HEK293 (cell line): ENCODE results near the gene SF3B4.

Experiments used
- CTCF ChIA-PET: fragments of 350-600 bp; formaldehyde crosslinking; extraction: SDS; loops from one replicate; lab custom pipeline; 2021; ENCODE audit warnings: antibody characterized with exemption; lab: Yijun Ruan, JAX
- POLR2A ChIA-PET: fragments of 300-600 bp; formaldehyde crosslinking; extraction: SDS; loops from one replicate; lab custom pipeline; 2020; ENCODE audit warnings: antibody characterized with exemption, inconsistent platforms; lab: Yijun Ruan, JAX
- H3K27ac ChIP-seq: fragments of 200-500 bp; sonication (Bioruptor generic); 2 replicates; pipeline ENCODE4 v1.5.1; 2014; ENCODE audit warnings: low read depth, low read length, control low read depth, inconsistent platforms; ENCODE audit errors: extremely low read depth
- H3K36me3 ChIP-seq, 2 experiments: fragments of 200-500 bp in 1 of 2; sonication (Bioruptor generic) in 1 of 2; 1 replicate in 1 of 2; 2 replicates in 1 of 2; pipeline ENCODE4 v1.5.1; 2014 to 2017; ENCODE audit warnings: inconsistent platforms in 2 of 2, low read length in 2 of 2; ENCODE audit not compliant: control insufficient read depth in 2 of 2, insufficient read depth in 1 of 2
- H3K4me1 ChIP-seq: fragments of 200-500 bp; sonication (Bioruptor generic); 2 replicates; pipeline ENCODE4 v1.5.1; 2014; ENCODE audit warnings: mild to moderate bottlenecking, low read length, inconsistent platforms; ENCODE audit not compliant: control insufficient read depth, insufficient read depth
- H3K4me3 ChIP-seq: 2 replicates; pipeline ENCODE4 v1.5.1; 2011; ENCODE audit warnings: low read depth, mild to moderate bottlenecking, control low read depth, low read length, moderate library complexity
- H3K9me3 ChIP-seq: fragments of 200-500 bp; sonication (Bioruptor generic); 2 replicates; pipeline ENCODE4 v1.5.1; 2014; ENCODE audit warnings: low read depth, low read length, inconsistent platforms; ENCODE audit not compliant: control insufficient read depth, insufficient read depth
- IKZF3 ChIP-seq: fragments of 450-650 bp; IDR thresholded peaks from 2 replicates; pipeline ENCODE4 v1.5.0; 2018; ENCODE audit warnings: missing biosample characterization, mild to moderate bottlenecking, missing genetic modification characterization, moderate library complexity
- KLF10 ChIP-seq: fragments of 450-650 bp; IDR thresholded peaks from 2 replicates; pipeline ENCODE4 v1.5.1; 2018; ENCODE audit warnings: missing biosample characterization, mild to moderate bottlenecking, missing genetic modification characterization
- PRDM1 ChIP-seq: fragments of 450-650 bp; formaldehyde crosslinking; IDR thresholded peaks from 2 replicates; pipeline ENCODE4; 2016; ENCODE audit warnings: missing biosample characterization, missing genetic modification characterization
- ZBTB48 ChIP-seq: fragments of 450-650 bp; formaldehyde crosslinking; IDR thresholded peaks from 2 replicates; pipeline ENCODE4 v1.5.1; 2016; ENCODE audit warnings: missing biosample characterization, missing genetic modification characterization
- ZNF184 ChIP-seq: fragments of 450-650 bp; IDR thresholded peaks from 2 replicates; pipeline ENCODE4 v1.5.1; 2018; ENCODE audit warnings: missing biosample characterization, mild to moderate bottlenecking, missing genetic modification characterization
- ZNF221 ChIP-seq: fragments of 450-650 bp; formaldehyde crosslinking; IDR thresholded peaks from 2 replicates; pipeline ENCODE4 v1.5.1; 2017; ENCODE audit warnings: missing biosample characterization, missing genetic modification characterization, borderline replicate concordance
- ZNF366 ChIP-seq: fragments of 450-650 bp; formaldehyde crosslinking; conservative IDR thresholded peaks from 2 replicates; pipeline ENCODE4 v1.5.1; 2016; ENCODE audit warnings: missing biosample characterization, missing genetic modification characterization
- ZNF555 ChIP-seq: fragments of 450-650 bp; formaldehyde crosslinking; conservative IDR thresholded peaks from 2 replicates; pipeline ENCODE4 v1.5.1; 2017; ENCODE audit warnings: missing biosample characterization, mild to moderate bottlenecking, missing genetic modification characterization, inconsistent platforms
- ZNF596 ChIP-seq: fragments of 450-650 bp; IDR thresholded peaks from 2 replicates; pipeline ENCODE4 v1.5.0; 2018; ENCODE audit warnings: missing biosample characterization, mild to moderate bottlenecking, missing genetic modification characterization, moderate library complexity
- ZNF626 ChIP-seq: fragments of 450-650 bp; sonication (Bioruptor Pico); formaldehyde crosslinking; IDR thresholded peaks from 2 replicates; pipeline ENCODE4 v1.5.1; 2018; ENCODE audit warnings: missing biosample characterization, missing genetic modification characterization, inconsistent platforms
- ZNF664 ChIP-seq: fragments of 450-650 bp; formaldehyde crosslinking; IDR thresholded peaks from 2 replicates; pipeline ENCODE4 v1.5.1; 2016; ENCODE audit warnings: missing biosample characterization, missing genetic modification characterization
- ZNF785 ChIP-seq: fragments of 450-650 bp; formaldehyde crosslinking; IDR thresholded peaks from 2 replicates; pipeline ENCODE4 v1.5.1; 2016; ENCODE audit warnings: missing biosample characterization, missing genetic modification characterization
- ZNF843 ChIP-seq: fragments of 450-650 bp; formaldehyde crosslinking; IDR thresholded peaks from 2 replicates; pipeline ENCODE4 v1.5.1; 2016; ENCODE audit warnings: missing biosample characterization, missing genetic modification characterization
- TF ChIP-seq, protein P1 (sequence below): fragments of 450-650 bp; formaldehyde crosslinking; IDR thresholded peaks from 2 replicates; pipeline ENCODE4 v1.5.1; 2016; ENCODE audit warnings: missing biosample characterization, missing genetic modification characterization
- TF ChIP-seq, protein P2 (sequence below): fragments of 450-650 bp; formaldehyde crosslinking; IDR thresholded peaks from 2 replicates; pipeline ENCODE4 v1.5.1; 2016; ENCODE audit warnings: missing biosample characterization, missing genetic modification characterization
- TF ChIP-seq, protein P3 (sequence below): fragments of 450-650 bp; formaldehyde crosslinking; IDR thresholded peaks from 2 replicates; pipeline ENCODE4 v1.5.1; 2017; ENCODE audit warnings: missing biosample characterization, mild to moderate bottlenecking, missing genetic modification characterization, moderate library complexity
- TF ChIP-seq, protein P4 (sequence below): fragments of 450-650 bp; formaldehyde crosslinking; IDR thresholded peaks from 2 replicates; pipeline ENCODE4 v1.5.1; 2016; ENCODE audit warnings: missing biosample characterization, missing genetic modification characterization
- TF ChIP-seq, protein P5 (sequence below): fragments of 450-650 bp; formaldehyde crosslinking; IDR thresholded peaks from 2 replicates; pipeline ENCODE4 v1.5.1; 2016; ENCODE audit warnings: missing biosample characterization, missing genetic modification characterization, borderline replicate concordance
- TF ChIP-seq, protein P6 (sequence below): IDR thresholded peaks from 2 replicates; pipeline ENCODE4 v1.6.1; 2011; ENCODE audit warnings: mild to moderate bottlenecking, low read depth, low read length, borderline replicate concordance

The SF3B4 gene

DNA sequence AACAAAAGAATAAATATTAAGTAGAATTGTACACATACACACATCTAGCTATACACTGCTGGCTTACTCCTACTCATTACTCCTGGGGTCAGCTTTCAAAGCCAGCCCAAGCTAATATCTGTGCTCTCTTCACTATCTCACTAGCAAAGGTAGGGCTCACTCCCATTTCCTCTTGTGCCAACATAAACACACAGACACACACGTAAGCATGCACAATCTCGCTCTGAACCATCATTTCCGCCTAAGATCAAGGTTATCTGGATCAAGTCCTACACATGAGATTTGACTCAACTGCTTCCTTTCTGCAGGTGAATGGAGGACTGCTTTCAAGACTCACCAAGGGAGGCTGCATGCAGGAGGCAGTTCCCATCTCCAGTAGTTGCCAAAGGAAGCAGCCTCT lies 37.8 kb upstream of the SF3B4 start (continued):
- no peak for TF ChIP-seq ZNF626 (tag by site-specific recombination)
- TF ChIP-seq ZNF184 (tag by site-specific recombination): no peak

DNA sequence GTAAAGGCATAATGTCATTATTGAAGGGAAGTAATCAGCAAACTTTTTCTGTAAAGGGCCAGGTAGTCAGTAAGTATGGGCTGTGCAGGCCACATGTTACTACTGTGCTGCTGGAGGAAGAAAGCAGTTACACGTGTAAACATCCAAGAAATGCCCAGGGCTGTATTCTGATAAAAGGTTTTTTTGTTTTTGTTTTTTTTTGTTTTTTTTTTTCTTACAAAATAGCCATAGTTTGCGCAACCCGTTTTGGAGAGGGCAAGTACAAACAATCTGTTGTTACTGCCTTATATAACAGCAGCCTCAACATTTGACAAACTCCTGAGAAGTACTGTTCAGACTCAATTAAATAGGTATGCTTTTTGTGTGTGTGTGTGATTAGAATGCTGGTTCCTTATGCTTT lies 35.8 kb upstream of the SF3B4 start:
- peaks cover 40 to 90% of the 10 kb centered on the region in 2 experiments for H3K36me3 ChIP-seq
- H3K4me1 ChIP-seq: no peaks in the 10 kb centered on the region
- no peak overlapping the region for H3K4me3 ChIP-seq
- no peak overlapping the region for H3K27ac ChIP-seq
- ChIA-PET CTCF (interaction anchor here (0.5 to 3.0 kb wide), 9 partner anchors 12 to 206 kb away, joined by 3 to 34 read pairs (median 4); no protein-coding TSS in a partner anchor), POLR2A (no interaction called here)
- no peaks in the 10 kb centered on the region for H3K9me3 ChIP-seq
- TF ChIP-seq ZNF555 (tag by site-specific recombination): no peak
- no peak for TF ChIP-seq ZNF366 (tag by site-specific recombination)
- TF ChIP-seq, protein P1, sequence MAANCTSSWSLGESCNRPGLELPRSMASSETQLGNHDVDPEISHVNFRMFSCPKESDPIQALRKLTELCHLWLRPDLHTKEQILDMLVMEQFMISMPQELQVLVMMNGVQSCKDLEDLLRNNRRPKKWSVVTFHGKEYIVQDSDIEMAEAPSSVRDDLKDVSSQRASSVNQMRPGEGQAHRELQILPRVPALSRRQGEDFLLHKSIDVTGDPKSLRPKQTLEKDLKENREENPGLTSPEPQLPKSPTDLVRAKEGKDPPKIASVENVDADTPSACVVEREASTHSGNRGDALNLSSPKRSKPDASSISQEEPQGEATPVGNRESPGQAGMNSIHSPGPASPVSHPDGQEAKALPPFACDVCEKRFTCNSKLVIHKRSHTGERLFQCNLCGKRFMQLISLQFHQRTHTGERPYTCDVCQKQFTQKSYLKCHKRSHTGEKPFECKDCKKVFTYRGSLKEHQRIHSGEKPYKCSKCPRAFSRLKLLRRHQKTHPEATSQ (tag by site-specific recombination): no peak
- no peak for TF ChIP-seq PRDM1 (tag by site-specific recombination)
- TF ChIP-seq, protein P2, sequence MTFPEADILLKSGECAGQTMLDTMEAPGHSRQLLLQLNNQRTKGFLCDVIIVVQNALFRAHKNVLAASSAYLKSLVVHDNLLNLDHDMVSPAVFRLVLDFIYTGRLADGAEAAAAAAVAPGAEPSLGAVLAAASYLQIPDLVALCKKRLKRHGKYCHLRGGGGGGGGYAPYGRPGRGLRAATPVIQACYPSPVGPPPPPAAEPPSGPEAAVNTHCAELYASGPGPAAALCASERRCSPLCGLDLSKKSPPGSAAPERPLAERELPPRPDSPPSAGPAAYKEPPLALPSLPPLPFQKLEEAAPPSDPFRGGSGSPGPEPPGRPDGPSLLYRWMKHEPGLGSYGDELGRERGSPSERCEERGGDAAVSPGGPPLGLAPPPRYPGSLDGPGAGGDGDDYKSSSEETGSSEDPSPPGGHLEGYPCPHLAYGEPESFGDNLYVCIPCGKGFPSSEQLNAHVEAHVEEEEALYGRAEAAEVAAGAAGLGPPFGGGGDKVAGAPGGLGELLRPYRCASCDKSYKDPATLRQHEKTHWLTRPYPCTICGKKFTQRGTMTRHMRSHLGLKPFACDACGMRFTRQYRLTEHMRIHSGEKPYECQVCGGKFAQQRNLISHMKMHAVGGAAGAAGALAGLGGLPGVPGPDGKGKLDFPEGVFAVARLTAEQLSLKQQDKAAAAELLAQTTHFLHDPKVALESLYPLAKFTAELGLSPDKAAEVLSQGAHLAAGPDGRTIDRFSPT (tag by site-specific recombination): no peak
- TF ChIP-seq ZNF843 (tag by site-specific recombination): no peak
- TF ChIP-seq, protein P3, sequence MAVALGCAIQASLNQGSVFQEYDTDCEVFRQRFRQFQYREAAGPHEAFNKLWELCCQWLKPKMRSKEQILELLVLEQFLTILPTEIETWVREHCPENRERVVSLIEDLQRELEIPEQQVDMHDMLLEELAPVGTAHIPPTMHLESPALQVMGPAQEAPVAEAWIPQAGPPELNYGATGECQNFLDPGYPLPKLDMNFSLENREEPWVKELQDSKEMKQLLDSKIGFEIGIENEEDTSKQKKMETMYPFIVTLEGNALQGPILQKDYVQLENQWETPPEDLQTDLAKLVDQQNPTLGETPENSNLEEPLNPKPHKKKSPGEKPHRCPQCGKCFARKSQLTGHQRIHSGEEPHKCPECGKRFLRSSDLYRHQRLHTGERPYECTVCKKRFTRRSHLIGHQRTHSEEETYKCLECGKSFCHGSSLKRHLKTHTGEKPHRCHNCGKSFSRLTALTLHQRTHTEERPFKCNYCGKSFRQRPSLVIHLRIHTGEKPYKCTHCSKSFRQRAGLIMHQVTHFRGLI (tag by site-specific recombination): no peak
- TF ChIP-seq, protein P4, sequence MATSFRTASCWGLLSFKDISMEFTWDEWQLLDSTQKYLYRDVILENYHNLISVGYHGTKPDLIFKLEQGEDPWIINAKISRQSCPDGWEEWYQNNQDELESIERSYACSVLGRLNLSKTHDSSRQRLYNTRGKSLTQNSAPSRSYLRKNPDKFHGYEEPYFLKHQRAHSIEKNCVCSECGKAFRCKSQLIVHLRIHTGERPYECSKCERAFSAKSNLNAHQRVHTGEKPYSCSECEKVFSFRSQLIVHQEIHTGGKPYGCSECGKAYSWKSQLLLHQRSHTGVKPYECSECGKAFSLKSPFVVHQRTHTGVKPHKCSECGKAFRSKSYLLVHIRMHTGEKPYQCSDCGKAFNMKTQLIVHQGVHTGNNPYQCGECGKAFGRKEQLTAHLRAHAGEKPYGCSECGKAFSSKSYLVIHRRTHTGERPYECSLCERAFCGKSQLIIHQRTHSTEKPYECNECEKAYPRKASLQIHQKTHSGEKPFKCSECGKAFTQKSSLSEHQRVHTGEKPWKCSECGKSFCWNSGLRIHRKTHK (tag by site-specific recombination): no peak
- no peak for TF ChIP-seq ZNF785 (tag by site-specific recombination)
- no peak for TF ChIP-seq IKZF3
- TF ChIP-seq ZNF664 (tag by site-specific recombination): no peak
- no peak for TF ChIP-seq ZBTB48 (tag by site-specific recombination)
- TF ChIP-seq ZNF221: no peak

DNA sequence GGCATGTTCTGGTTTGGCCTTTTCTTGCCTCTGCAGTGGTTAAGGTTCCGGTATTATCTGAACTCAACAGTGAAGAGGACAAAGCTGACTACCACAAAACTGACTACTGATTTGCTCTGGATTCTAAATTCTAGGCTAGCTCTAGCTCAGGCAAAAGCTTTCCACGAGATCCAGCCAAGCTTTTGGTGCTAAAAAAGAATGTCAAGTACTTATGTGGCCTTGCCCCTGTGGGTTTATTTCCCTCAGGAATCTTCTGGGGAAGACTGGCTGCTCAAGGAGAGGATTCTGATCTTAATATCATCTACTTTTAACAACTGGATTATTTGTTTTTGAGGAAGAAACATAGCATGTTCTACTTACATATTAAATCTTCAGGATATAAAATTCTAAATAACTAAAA lies 35.1 kb upstream of the SF3B4 start:
- H3K4me1 ChIP-seq: no peaks in the 10 kb centered on the region
- no peak overlapping the region for H3K4me3 ChIP-seq
- no peak overlapping the region for H3K27ac ChIP-seq
- ChIA-PET CTCF (interaction anchor here (0.6 to 3.0 kb wide), 36 partner anchors 10 to 225 kb away, joined by 3 to 34 read pairs (median 5); partner anchors contain the start of gene OTUD7B), POLR2A (no interaction called here)
- no peaks in the 10 kb centered on the region for H3K9me3 ChIP-seq
- TF ChIP-seq, protein P2 (tag by site-specific recombination): no peak
- TF ChIP-seq, protein P5, sequence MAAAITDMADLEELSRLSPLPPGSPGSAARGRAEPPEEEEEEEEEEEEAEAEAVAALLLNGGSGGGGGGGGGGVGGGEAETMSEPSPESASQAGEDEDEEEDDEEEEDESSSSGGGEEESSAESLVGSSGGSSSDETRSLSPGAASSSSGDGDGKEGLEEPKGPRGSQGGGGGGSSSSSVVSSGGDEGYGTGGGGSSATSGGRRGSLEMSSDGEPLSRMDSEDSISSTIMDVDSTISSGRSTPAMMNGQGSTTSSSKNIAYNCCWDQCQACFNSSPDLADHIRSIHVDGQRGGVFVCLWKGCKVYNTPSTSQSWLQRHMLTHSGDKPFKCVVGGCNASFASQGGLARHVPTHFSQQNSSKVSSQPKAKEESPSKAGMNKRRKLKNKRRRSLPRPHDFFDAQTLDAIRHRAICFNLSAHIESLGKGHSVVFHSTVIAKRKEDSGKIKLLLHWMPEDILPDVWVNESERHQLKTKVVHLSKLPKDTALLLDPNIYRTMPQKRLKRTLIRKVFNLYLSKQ: no peak
- TF ChIP-seq, protein P6, sequence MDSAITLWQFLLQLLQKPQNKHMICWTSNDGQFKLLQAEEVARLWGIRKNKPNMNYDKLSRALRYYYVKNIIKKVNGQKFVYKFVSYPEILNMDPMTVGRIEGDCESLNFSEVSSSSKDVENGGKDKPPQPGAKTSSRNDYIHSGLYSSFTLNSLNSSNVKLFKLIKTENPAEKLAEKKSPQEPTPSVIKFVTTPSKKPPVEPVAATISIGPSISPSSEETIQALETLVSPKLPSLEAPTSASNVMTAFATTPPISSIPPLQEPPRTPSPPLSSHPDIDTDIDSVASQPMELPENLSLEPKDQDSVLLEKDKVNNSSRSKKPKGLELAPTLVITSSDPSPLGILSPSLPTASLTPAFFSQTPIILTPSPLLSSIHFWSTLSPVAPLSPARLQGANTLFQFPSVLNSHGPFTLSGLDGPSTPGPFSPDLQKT: no peak
- no peak for TF ChIP-seq ZNF596 (tag by site-specific recombination)
- TF ChIP-seq KLF10 (tag by site-specific recombination): no peak
- H3K36me3 ChIP-seq: peaks cover 46 to 91% of the 10 kb centered on the region in 2 experiments
